Left renal cortex interstitium (tissue), 4 donors: Measurements from ENCODE around the gene RDH13. TPM values are rescaled to one million over a fixed set of nuclear protein-coding genes. Genes with fewer than 3 reads are reported as not detected.
"Not testable (repeated sequence)": the region's sequence is repeated elsewhere in the genome, so short reads cannot be mapped to it uniquely, and the experiment has no call there.

Experiments
- DNase-seq, 4 donors: peaks; one replicate each; pipeline ENCODE4 v3.0.0-alpha.2; 2013; ENCODE audit warnings: low read depth in 4 of 4, low spot score in 2 of 4, missing footprints in 1 of 4
- polyA plus RNA-seq, 4 donors: library from polyadenylated mRNA; unstranded; fragments of 120-200 nt; gene quantifications; one replicate each; pipeline ENCODE4 v1.2.1, GENCODE V29; 2013; ENCODE audit not compliant: insufficient read length in 4 of 4

RDH13 gene
- polyA plus RNA-seq, 4 donors = 12.2 to 29.8 (median 23.9) TPM

DNA sequence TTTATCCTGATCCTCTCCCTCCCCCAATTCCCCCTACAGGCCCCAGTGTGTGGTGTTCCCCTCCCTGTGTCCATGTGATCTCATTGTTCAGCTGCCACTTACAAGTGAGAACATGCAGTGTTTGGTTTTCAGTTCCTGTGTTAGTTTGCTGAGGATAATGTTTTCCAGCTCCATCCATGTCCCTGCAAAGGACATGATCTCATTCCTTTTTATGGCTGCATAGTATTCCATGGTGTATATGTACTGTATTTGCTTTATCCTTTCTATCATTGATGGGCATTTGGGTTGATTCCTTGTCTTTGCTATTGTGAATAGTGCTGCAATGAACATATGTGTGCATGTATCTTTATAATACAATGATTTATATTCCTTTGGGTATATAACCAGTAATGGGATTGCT, 42.6 kb downstream of the RDH13 start:
- DNase-seq = not testable (repeated sequence)

DNA sequence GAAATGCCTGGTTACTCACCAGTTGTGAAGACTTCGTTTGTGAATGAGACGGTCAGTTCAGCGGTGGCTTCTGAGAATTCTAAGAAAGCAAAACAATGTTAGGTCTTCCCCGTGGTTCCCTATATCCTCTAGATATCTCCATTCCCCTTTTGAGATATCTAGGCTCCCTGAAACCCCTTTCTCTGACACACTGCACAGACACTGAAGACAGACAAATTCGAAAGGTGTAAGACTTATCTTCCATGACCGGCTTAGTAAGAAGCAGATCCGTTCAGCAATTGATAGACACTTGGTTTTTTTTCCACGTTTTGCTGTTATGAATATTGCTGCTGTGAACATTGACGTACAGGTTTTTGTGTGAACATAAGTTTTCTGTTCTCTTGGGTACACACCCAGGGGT, 44.3 kb downstream of the RDH13 start:
- DNase-seq = no peak

DNA sequence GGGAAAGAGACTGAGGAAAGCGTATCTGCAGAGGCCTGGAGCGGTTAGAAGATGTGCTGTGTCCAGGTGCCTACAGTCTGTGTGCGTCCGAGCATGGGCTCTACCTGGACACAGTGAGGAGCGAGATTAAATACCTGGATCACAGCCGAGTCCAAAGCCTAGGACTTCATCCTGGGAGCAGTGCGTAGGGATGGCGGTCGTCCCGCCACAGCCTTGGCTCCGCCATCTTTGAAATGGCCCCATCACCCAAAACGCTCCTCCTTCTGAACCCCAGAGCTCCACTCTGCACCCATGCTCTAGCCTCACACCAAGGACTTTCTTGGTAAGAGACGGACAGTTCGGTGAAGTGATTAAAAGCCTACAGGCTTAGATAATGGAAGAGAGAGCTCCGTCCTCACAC, 44.7 kb downstream of the RDH13 start:
- DNase-seq = no peak

- DNase-seq = no peak
Observed at GRCh38 chr19:55016017-55016416, 46.9 kb downstream of the RDH13 start.

DNA sequence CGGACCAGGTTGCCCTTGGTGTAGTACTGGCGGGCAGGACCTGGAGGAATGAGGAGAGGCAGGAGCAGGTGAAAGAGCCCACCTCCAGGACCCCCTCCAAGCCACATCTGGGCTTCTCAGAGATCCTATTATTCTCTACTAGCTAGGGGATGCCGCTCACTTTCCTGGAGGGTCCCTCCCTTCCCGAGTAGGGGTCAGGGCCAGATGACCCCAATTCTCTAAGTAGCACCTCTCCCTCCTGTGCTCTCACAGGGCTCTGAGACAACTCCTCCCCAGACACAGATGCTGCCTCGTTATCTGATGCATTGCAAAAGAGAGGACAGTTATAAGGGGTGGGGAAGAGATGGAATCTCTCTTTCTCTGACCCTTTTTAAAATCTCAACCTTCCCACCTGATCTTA, 47.8 kb downstream of the RDH13 start:
- no peak for DNase-seq

DNA sequence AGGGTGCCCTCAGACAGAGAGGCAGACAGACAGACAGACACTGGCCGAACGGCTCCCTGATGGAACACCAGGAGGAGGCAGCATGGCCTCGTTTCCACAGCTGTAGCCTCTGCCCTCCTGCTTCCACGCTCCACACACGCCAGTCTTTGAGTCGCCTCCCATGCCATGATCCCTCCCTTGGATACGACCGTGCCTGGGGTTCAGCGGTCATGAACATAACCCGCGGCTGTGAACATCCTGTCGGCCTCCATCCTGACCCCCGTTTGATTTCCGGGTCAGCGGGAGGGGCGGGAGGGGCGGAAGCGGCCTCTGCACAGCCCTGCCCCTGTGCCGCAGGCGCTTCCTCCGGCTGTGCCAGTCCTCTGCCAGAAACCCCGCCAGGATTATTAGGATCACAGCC, 48.2 kb downstream of the RDH13 start:
- no peak for DNase-seq

- DNase-seq = no peak
Observed at GRCh38 chr19:55013596-55013995, 49.4 kb downstream of the RDH13 start.

DNA sequence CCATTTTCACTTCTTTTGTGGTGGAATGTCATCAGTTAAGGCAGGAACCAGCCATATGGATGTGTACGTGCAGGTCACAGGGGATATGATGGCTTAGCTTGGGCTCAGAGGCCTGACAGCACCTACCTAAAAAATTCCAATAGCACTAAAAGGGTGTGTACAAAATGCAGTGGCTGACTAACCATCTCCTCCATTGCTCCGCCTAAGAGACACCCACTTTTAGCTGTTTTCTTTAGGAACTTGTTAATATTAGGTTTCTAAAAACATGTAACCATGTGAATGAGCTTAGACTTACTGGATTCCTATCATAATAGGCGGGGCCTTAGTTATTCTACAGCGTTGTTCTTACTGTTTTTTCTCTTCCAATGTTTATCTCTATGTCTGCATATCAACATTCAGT, 50.6 kb downstream of the RDH13 start:
- no peak for DNase-seq

- not testable (repeated sequence) for DNase-seq
Observed at GRCh38 chr19:55010561-55010960, 52.4 kb downstream of the RDH13 start.

DNA sequence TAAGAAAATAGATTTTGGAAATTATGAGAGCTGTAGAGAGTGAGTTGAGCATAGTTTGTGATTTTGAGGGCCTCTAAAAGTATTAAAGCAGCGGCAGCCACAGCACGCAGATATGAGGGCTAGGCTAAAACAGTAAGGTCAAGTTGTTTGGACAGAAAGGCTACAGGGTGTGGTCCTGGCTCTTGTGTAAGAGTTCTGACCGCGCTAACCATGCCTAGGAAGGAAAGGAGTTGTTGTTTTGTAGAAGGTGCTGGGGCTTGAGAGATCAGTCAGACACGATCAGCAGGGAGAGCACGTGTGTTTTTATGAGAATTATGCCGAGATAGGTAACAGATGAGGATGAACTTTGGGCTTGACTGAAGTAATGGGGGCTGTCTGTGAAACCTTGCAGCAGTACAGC, 54.2 kb downstream of the RDH13 start:
- DNase-seq = not testable (repeated sequence)

DNA sequence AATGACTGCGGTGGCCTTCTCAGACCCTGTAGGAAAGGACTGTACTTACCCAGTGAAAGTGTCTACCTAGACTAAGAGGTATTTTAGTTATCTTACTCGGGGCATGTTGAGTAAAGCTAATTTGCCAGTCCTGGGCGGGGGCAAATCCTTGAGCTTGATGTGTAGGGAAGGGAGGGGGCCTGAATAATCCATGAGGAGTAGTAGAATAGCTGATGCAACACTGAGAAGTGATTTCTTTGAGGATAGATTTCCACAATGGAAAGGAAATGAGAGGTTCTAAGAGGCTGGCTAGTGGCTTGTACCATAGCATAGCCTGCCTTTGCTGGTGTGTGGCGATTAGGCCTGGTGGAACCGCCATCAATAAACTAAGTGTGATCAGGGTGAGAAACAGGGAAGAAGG, 54.8 kb downstream of the RDH13 start:
- not testable (repeated sequence) for DNase-seq

GRCh38 chr19:55007537-55007936, 55.4 kb downstream of the RDH13 start:
- DNase-seq = not testable (repeated sequence)

- not testable (repeated sequence) for DNase-seq
Observed at GRCh38 chr19:55006795-55007194, 56.2 kb downstream of the RDH13 start.

DNA sequence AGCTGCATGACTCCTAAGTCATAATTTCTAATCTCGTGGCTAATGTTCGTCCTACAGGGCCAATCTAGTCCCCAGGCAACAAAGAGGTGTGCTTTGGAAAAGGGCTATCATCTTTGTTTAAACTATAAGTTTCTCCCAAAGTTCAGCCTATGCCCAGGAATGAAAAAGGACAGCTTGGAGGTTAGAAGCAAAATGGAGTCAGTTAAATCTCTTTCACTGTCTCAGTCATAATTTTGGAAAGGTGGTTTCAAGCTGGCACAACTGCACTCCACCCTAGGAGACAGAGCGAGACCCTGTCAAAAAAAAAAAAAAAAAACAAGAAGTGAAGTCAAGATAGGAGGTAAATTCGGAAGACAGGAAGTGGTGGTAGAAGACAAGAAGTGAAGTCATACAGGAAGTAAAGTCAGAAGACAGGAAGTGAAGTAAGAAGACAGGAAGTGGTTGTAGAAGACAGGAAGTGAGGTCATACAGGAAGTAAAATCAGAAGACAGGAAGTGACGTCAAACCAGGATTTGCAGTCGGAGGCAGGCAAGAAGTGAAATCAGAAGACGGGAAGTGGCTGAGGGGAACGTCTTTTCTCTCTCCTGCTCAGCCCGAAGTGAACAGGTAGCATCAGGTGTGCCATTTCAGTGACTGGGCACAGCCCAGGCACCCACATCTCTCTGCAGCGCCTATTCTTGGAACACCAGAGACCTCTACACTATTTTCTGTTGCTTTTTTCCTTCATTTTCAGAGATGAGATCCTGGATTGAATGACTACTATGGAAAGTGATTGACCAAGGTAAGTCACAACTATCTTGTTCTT, 57.1 kb downstream of the RDH13 start:
- DNase-seq = peak in 2 of 4 donors; percentile 18 to 19

DNA sequence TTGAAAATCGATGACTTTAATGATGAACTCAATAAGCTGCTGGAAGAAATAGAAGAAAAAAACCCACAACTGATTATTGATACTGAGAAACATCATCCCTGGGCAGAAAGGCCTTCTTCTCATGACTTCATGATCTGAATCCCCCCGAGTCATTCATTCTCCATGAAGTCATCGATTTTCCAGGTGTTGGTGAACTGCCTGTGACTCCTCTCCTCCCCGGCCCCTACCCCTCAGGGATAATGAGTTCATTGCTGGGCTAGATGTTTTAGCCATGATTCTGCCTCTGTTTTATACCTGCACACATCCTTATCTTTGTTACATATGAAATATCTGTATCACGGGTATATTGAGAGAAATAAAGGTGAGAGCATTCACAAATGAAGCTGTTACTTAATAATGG, 62.2 kb downstream of the RDH13 start:
- no peak for DNase-seq

DNA sequence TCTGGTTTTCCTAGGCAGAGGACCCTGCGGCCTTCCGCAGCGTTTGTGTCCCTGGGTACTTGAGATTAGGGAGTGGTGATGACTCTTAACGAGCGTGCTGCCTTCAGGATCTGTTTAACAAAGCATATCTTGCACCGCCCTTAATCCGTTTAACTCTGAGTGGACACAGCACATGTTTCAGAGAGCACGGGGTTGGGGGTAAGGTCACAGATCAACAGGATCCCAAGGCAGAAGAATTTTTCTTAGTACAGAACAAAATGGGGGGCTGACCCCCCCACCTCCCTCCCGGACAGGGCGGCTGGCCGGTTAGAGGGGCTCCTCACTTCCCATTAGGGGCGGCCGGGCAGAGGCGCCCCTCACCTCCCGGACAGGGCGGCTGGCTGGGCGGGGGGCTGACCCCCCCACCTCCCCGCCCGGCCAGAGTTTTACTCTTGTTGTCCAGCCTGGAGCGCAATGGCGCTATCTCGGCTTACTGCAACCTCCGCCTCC, 64.2 kb downstream of the RDH13 start:
- not testable (repeated sequence) for DNase-seq

DNA sequence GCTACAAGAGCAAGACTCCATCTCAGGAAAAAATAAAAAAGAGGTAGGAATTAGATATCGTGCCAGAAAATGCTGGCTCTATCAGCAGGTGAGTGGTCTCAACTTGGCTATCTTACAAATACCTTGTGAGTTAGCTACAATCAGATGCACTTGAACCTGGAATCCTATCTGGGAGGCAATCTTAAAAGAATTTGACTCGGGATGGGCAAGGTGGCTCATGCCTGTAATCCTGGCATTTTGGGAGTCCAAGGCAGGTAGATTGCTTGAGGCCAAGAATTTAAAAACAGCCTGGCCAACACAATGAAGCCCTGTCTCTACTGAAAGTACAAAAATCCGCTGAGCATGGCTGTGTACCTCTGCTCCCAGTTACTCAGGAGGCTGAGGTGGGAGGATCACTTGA, 67.4 kb downstream of the RDH13 start:
- no peak for DNase-seq

Other genes starting within 250 kb of the RDH13 start
- gene KIR3DL1, start 246.7 kb downstream of the RDH13 start, polyA plus RNA-seq = not detected
- gene KIR2DS4, start 230.5 kb downstream of the RDH13 start, polyA plus RNA-seq = under 1 TPM in 2 of 4 donors, not detected in 2; 0.08 to 0.11 TPM
- not detected for gene KIR3DL2, start 212.7 kb downstream of the RDH13 start, polyA plus RNA-seq
- gene FCAR, start 188.9 kb downstream of the RDH13 start, polyA plus RNA-seq = under 1 TPM in 3 of 4 donors, not detected in 1; 0.11 to 0.73 (median 0.38) TPM
- under 1 TPM in 3 of 4 donors, not detected in 1; 0.14 to 0.30 (median 0.21) TPM for gene NCR1, start 157.0 kb downstream of the RDH13 start, polyA plus RNA-seq
- gene NLRP7, start 115.6 kb downstream of the RDH13 start, polyA plus RNA-seq = under 1 TPM in 2 of 4 donors, not detected in 2; 0.06 to 0.09 TPM
- 10 to 100 TPM in 3 of 4 donors, 1 to 10 TPM in 1; 4.7 to 30.3 (median 15.6) TPM for gene NLRP2, start 96.8 kb downstream of the RDH13 start, polyA plus RNA-seq
- 1 to 10 TPM in 1 of 4 donors, under 1 TPM in 3; 0.32 to 1.5 (median 0.62) TPM for gene GP6, start 24.9 kb downstream of the RDH13 start, polyA plus RNA-seq
- gene EPS8L1, start 12.7 kb upstream of the RDH13 start, polyA plus RNA-seq = 10 to 100 TPM; 38.4 to 86.0 (median 63.3) TPM
- 100 to 1,000 TPM in 2 of 4 donors, 10 to 100 TPM in 2; 58.7 to 123 (median 100) TPM for gene PPP1R12C, start 54.5 kb upstream of the RDH13 start, polyA plus RNA-seq
- 1 to 10 TPM; 2.7 to 7.7 (median 4.1) TPM for gene TNNT1, start 86.1 kb upstream of the RDH13 start, polyA plus RNA-seq
- 1 to 10 TPM; 3.3 to 6.6 (median 4.4) TPM for gene TNNI3, start 94.6 kb upstream of the RDH13 start, polyA plus RNA-seq
- gene DNAAF3, start 103.5 kb upstream of the RDH13 start, polyA plus RNA-seq = 1 to 10 TPM; 5.1 to 10.0 (median 9.6) TPM
- under 1 TPM; 0.07 to 0.71 (median 0.17) TPM for gene SYT5, start 117.1 kb upstream of the RDH13 start, polyA plus RNA-seq
- under 1 TPM; 0.06 to 0.17 (median 0.11) TPM for gene PTPRH, start 146.4 kb upstream of the RDH13 start, polyA plus RNA-seq
- gene TMEM86B, start 165.6 kb upstream of the RDH13 start, polyA plus RNA-seq = 1 to 10 TPM; 2.4 to 7.4 (median 4.0) TPM
- gene PPP6R1, start 195.9 kb upstream of the RDH13 start, polyA plus RNA-seq = 10 to 100 TPM; 37.3 to 61.5 (median 51.1) TPM
- gene HSPBP1, start 217.0 kb upstream of the RDH13 start, polyA plus RNA-seq = 10 to 100 TPM; 26.0 to 51.5 (median 42.0) TPM
- 10 to 100 TPM; 14.4 to 21.4 (median 15.9) TPM for gene BRSK1, start 220.8 kb upstream of the RDH13 start, polyA plus RNA-seq